H1 (cell line): Measurements from ENCODE around the gene MMP25. TPM values are rescaled to one million over a fixed set of nuclear protein-coding genes. Genes with fewer than 3 reads are reported as not detected.
A peak's percentile ranks its signal among the peaks of the same experiment; 100 is the strongest.

Experiments
- CTCF ChIA-PET: fragments of 300-600 bp; sonication (Branson Sonifier 250); formaldehyde crosslinking; loops from one replicate; lab custom pipeline; 2021; ENCODE audit not compliant: partially characterized antibody; lab: Charles Lee
- POLR2A ChIA-PET: fragments of 300-600 bp; sonication (Branson Sonifier 250); formaldehyde crosslinking; loops from one replicate; lab custom pipeline; 2021; ENCODE audit warnings: inconsistent platforms; ENCODE audit not compliant: partially characterized antibody; lab: Charles Lee
- DNase-seq, 2 experiments: peaks; one replicate each; pipeline versions ENCODE4 v3.0.0 to v3.0.0-alpha.2; 2010 to 2022; ENCODE audit warnings: low spot score in 2 of 2, low read depth in 1 of 2, mixed read lengths in 1 of 2
- FAIRE-seq: peaks from 2 replicates; lab custom pipeline; 2011; peaks lifted over from hg19 to GRCh38; lab: Jason Lieb, UNC
- H2AFZ ChIP-seq: 2 replicates; pipeline ENCODE4 v1.8.1; 2012; ENCODE audit warnings: low read length, inconsistent platforms
- H2AK5ac ChIP-seq: 2 replicates; pipeline ENCODE4 v1.6.1; 2013; ENCODE audit warnings: low read depth, low read length
- H2BK120ac ChIP-seq: replicated peaks from 2 replicates; pipeline ENCODE3; 2013; ENCODE audit warnings: low read depth, low read length, inconsistent platforms
- H2BK12ac ChIP-seq: 2 replicates; pipeline ENCODE4 v1.6.1; 2013; ENCODE audit warnings: low read depth, low read length
- H2BK15ac ChIP-seq: 2 replicates; pipeline ENCODE4 v1.6.1; 2013; ENCODE audit warnings: low read length
- H2BK20ac ChIP-seq: 2 replicates; pipeline ENCODE4 v1.6.1; 2013; ENCODE audit warnings: low read length
- H2BK5ac ChIP-seq: 2 replicates; pipeline ENCODE4 v1.6.1; 2013; ENCODE audit warnings: low read depth, low read length
- H3K14ac ChIP-seq: 2 replicates; pipeline ENCODE4 v1.6.1; 2013; ENCODE audit warnings: inconsistent platforms; ENCODE audit not compliant: insufficient read length
- H3K18ac ChIP-seq: 2 replicates; pipeline ENCODE4 v1.6.1; 2013; ENCODE audit warnings: low read length; ENCODE audit errors: extremely low read depth
- H3K23ac ChIP-seq: 2 replicates; pipeline ENCODE4 v1.6.1; 2013; ENCODE audit warnings: inconsistent platforms; ENCODE audit not compliant: insufficient read length
- H3K23me2 ChIP-seq: 2 replicates; pipeline ENCODE4 v1.6.1; 2013; ENCODE audit warnings: low read depth, low read length
- H3K27ac ChIP-seq: 2 replicates; pipeline ENCODE4 v1.6.1; 2011; ENCODE audit warnings: low read depth, low read length, inconsistent platforms
- H3K27me3 ChIP-seq, 4 experiments: replicated peaks in 1 of 4; 1 replicate in 1 of 4; 2 replicates in 3 of 4; pipeline versions ENCODE4 v1.6.1 to v1.8.1; 2011 to 2013; ENCODE audit warnings: low read length in 3 of 4, mild to moderate bottlenecking in 3 of 4, inconsistent platforms in 2 of 4, mixed read lengths in 2 of 4, moderate library complexity in 1 of 4; ENCODE audit not compliant: control insufficient read depth in 3 of 4, insufficient read depth in 3 of 4; ENCODE audit errors: extremely low read depth in 1 of 4
- H3K36me3 ChIP-seq, 4 experiments: 2 replicates each; pipeline versions ENCODE4 v1.6.1 to v1.8.1; 2011 to 2013; ENCODE audit warnings: mild to moderate bottlenecking in 4 of 4, low read length in 3 of 4, moderate library complexity in 2 of 4, control low read depth in 1 of 4, inconsistent platforms in 1 of 4; ENCODE audit not compliant: insufficient read depth in 4 of 4, control insufficient read depth in 2 of 4
- H3K4ac ChIP-seq: replicated peaks from 2 replicates; pipeline ENCODE3; 2013; ENCODE audit warnings: low read length, low read depth, mixed read lengths, inconsistent platforms; ENCODE audit not compliant: insufficient read length
- H3K4me1 ChIP-seq, 4 experiments: replicated peaks in 1 of 4; 1 replicate in 1 of 4; 2 replicates in 3 of 4; pipeline versions ENCODE4 v1.6.1 to v1.8.1; 2011 to 2013; ENCODE audit warnings: low read length in 3 of 4, inconsistent platforms in 2 of 4, mixed read lengths in 1 of 4; ENCODE audit not compliant: insufficient read depth in 4 of 4, control insufficient read depth in 3 of 4
- H3K4me2 ChIP-seq, 2 experiments: 2 replicates each; pipeline versions ENCODE4 v1.6.1 to v1.8.1; 2011 to 2013; ENCODE audit warnings: low read depth in 2 of 2, low read length in 2 of 2, control low read depth in 1 of 2, inconsistent platforms in 1 of 2, mild to moderate bottlenecking in 1 of 2; ENCODE audit not compliant: insufficient read depth in 1 of 2
- H3K4me3 ChIP-seq, 4 experiments: fragments of 200-600, 300-600 bp in 1 of 4; sonication (generic), shearing (Covaris generic), sonication (Bioruptor Twin) in 1 of 4; 2 replicates each; pipeline versions ENCODE4 v1.5.1 to v1.8.1; 2011 to 2016; ENCODE audit warnings: low read length in 4 of 4, low read depth in 3 of 4, control low read depth in 2 of 4, inconsistent platforms in 2 of 4, mild to moderate bottlenecking in 2 of 4, mixed read lengths in 1 of 4, moderate library complexity in 1 of 4; ENCODE audit not compliant: insufficient read depth in 2 of 4; ENCODE audit errors: extremely low read depth in 1 of 4
- H3K56ac ChIP-seq: replicated peaks from 2 replicates; pipeline ENCODE3; 2013; ENCODE audit warnings: low read depth, mild to moderate bottlenecking, mixed read lengths, low read length, inconsistent platforms; ENCODE audit not compliant: insufficient read length
- H3K79me1 ChIP-seq: 2 replicates; pipeline ENCODE4 v1.6.1; 2013; ENCODE audit warnings: low read depth, low read length, control low read depth
- H3K79me2 ChIP-seq, 2 experiments: 2 replicates each; pipeline versions ENCODE4 v1.6.1 to v1.8.1; 2012 to 2013; ENCODE audit warnings: low read length in 2 of 2, mild to moderate bottlenecking in 2 of 2, inconsistent platforms in 1 of 2; ENCODE audit not compliant: insufficient read depth in 2 of 2, control insufficient read depth in 1 of 2
- H3K9ac ChIP-seq, 4 experiments: replicated peaks in 1 of 4; 1 replicate in 1 of 4; 2 replicates in 3 of 4; pipeline versions ENCODE4 v1.6.1 to v1.8.1; 2011 to 2013; ENCODE audit warnings: low read depth in 3 of 4, low read length in 3 of 4, control low read depth in 2 of 4, mild to moderate bottlenecking in 2 of 4, moderate library complexity in 2 of 4, inconsistent platforms in 1 of 4; ENCODE audit errors: extremely low read depth in 1 of 4
- H3K9me3 ChIP-seq, 2 experiments: 2 replicates each; pipeline versions ENCODE4 v1.6.1 to v1.8.1; 2012 to 2013; ENCODE audit warnings: mild to moderate bottlenecking in 2 of 2, moderate library complexity in 2 of 2, control low read depth in 1 of 2, inconsistent platforms in 1 of 2, low read depth in 1 of 2, low read length in 1 of 2, mixed read lengths in 1 of 2; ENCODE audit not compliant: insufficient read depth in 2 of 2
- H4K20me1 ChIP-seq, 2 experiments: replicated peaks in 1 of 2; 2 replicates each; pipeline versions ENCODE3 to v1.8.1; 2011 to 2013; ENCODE audit warnings: inconsistent platforms in 2 of 2, low read length in 2 of 2, mild to moderate bottlenecking in 1 of 2; ENCODE audit not compliant: insufficient read depth in 2 of 2, control insufficient read depth in 1 of 2
- H4K5ac ChIP-seq: 2 replicates; pipeline ENCODE4 v1.6.1; 2013; ENCODE audit warnings: low read length, low read depth, mixed read lengths, inconsistent platforms; ENCODE audit not compliant: insufficient read length
- H4K8ac ChIP-seq: 2 replicates; pipeline ENCODE4 v1.8.0; 2013; ENCODE audit warnings: mild to moderate bottlenecking, moderate library complexity, low read length, inconsistent platforms; ENCODE audit not compliant: insufficient read depth; ENCODE audit errors: extremely low read depth
- H4K91ac ChIP-seq: replicated peaks from 2 replicates; pipeline ENCODE3; 2013; ENCODE audit warnings: low read length, mixed read lengths, inconsistent platforms; ENCODE audit not compliant: insufficient read length
- FOSL1 ChIP-seq: IDR thresholded peaks from 2 replicates; pipeline ENCODE4 v1.6.1; 2011; ENCODE audit warnings: mild to moderate bottlenecking, low read depth, low read length, moderate library complexity; ENCODE audit not compliant: insufficient read depth
- GABPA ChIP-seq: IDR thresholded peaks from 2 replicates; pipeline ENCODE4 v1.6.1; 2011; ENCODE audit warnings: mild to moderate bottlenecking, low read length, moderate library complexity, borderline replicate concordance; ENCODE audit not compliant: insufficient read depth
- PHF8 ChIP-seq: fragments of 200-600 bp; sonication (generic); conservative IDR thresholded peaks from 2 replicates; pipeline ENCODE4 v1.7.1; 2012; ENCODE audit warnings: low read depth, mild to moderate bottlenecking, inconsistent platforms, low read length, moderate library complexity
- POLR2AphosphoS5 ChIP-seq: IDR thresholded peaks from 2 replicates; pipeline ENCODE4 v1.6.1; 2011; ENCODE audit warnings: low read depth, low read length
- RAD21 ChIP-seq, 2 experiments: IDR thresholded peaks in 1 of 2; conservative IDR thresholded peaks in 1 of 2; 2 replicates each; pipeline ENCODE4 v1.6.1; 2011; ENCODE audit warnings: low read depth in 2 of 2, low read length in 2 of 2, improper control_type of control experiment in 1 of 2, inconsistent platforms in 1 of 2, mild to moderate bottlenecking in 1 of 2, moderate library complexity in 1 of 2
- SP4 ChIP-seq: IDR thresholded peaks from 2 replicates; pipeline ENCODE4 v1.6.1; 2012; ENCODE audit warnings: low read length, inconsistent platforms
- TBP ChIP-seq: IDR thresholded peaks from 2 replicates; pipeline ENCODE4 v1.6.1; 2011; ENCODE audit warnings: low read depth, low read length, improper control_type of control experiment
- TEAD4 ChIP-seq: IDR thresholded peaks from 2 replicates; pipeline ENCODE4 v1.6.1; 2012; ENCODE audit warnings: low read depth, low read length, inconsistent platforms, mixed read lengths
- YY1 ChIP-seq: IDR thresholded peaks from 2 replicates; pipeline ENCODE4 v1.6.1; 2011; ENCODE audit warnings: low read depth, mild to moderate bottlenecking, low read length
- WGBS, 2 experiments: shearing (Covaris generic) in 1 of 2; methylation state at CpG; one replicate each; pipeline versions ENCODE4 v1.1.6 to v1.1.7; 2013 to 2015; ENCODE audit warnings: low lambda C conversion rate in 2 of 2, mixed read lengths in 2 of 2, inconsistent platforms in 1 of 2, low coverage in 1 of 2, missing lambda C conversion rate in 1 of 2; ENCODE audit not compliant: insufficient replicate concordance in 2 of 2, insufficient coverage in 1 of 2, insufficient read length in 1 of 2; ENCODE audit errors: extremely low coverage in 1 of 2, missing lambda C conversion rate in 1 of 2; 5-methylcytosine and 5-hydroxymethylcytosine counted together
- polyA plus RNA-seq, 7 experiments: library from polyadenylated mRNA; depleted of rRNA in 3 of 7; stranded (reverse) in 5 of 7; unstranded in 2 of 7; fragments of >200 nt in 5 of 7; fragments of 200-250 nt in 2 of 7; gene quantifications; 1 replicate in 5 of 7; 2 replicates in 1 of 7; 4 replicates in 1 of 7; pipeline versions ENCODE4 v1.2.1 to v1.2.3, GENCODE V29; 2011 to 2013; ENCODE audit warnings: missing spikeins in 2 of 7, mixed read lengths in 2 of 7
- total RNA-seq: library from RNA; stranded (reverse); fragmentation: NEBNext Ultra II Directional; extraction: Animal tissue kit (Norgen Biotek cat#: 25700); gene quantifications from 2 replicates; pipeline ENCODE4 v1.2.1, GENCODE V29; 2021
- TF ChIP-seq, protein P1 (sequence below): IDR thresholded peaks from 2 replicates; pipeline ENCODE4 v1.6.1; 2012; ENCODE audit warnings: inconsistent platforms

Gene MMP25
- total and polyA plus RNA-seq, 2 of the 8 experiments (the other 6 are each of a cell fraction or from before 2014, with no cell fraction given): 7.7 to 26.7 TPM

GRCh38 chr16:3099732-3100499 lies 53.6 kb downstream of the MMP25 start:
- H3K23ac ChIP-seq: no peak overlapping the region
- FAIRE-seq (no peak), DNase-seq (peak; percentile 86 to 96)
- H2BK15ac ChIP-seq: peak overlapping the region; percentile 21; the same call in 1 of the 2 replicates
- peak overlapping the region; percentile 54 for H3K4ac ChIP-seq
- no peaks in the 10 kb centered on the region for H3K9me3 ChIP-seq
- no peak overlapping the region for H4K8ac ChIP-seq
- peak overlapping the region; percentile 99 for H2BK5ac ChIP-seq
- H4K20me1 ChIP-seq: peaks cover 0 to 4% of the 10 kb centered on the region in 2 experiments
- peak overlapping the region; percentile 82 to 94 for H3K4me2 ChIP-seq
- H3K79me2 ChIP-seq: peaks cover 11 to 37% of the 10 kb centered on the region in 2 experiments; a peak in 3 of 4 replicates
- H4K5ac ChIP-seq: peak overlapping the region; percentile 87
- peak overlapping the region; percentile 67 to 96 (median 88) for H3K4me3 ChIP-seq
- peak overlapping the region; percentile 40 to 88 (median 72) for H3K9ac ChIP-seq
- no peak overlapping the region for H2AK5ac ChIP-seq
- H3K36me3 ChIP-seq: peaks cover 0 to 9% (median 0%) of the 10 kb centered on the region in 4 experiments; a peak in 2 of 8 replicates
- 0 out of 2 replicates have a peak overlapping the region, but pooled peaks have one; percentile 37 for H2BK20ac ChIP-seq
- ChIA-PET POLR2A (interaction anchor here (0.7 to 15.4 kb wide), 35 partner anchors 10 to 184 kb away, joined by 3 to 169 read pairs (median 13); partner anchors contain the start of genes CLDN6, CLDN9, HCFC1R1 and IL32), CTCF (interaction anchor here (0.5 to 36.8 kb wide), 12 partner anchors 13 to 75 kb away, joined by 4 to 619 read pairs (median 11); partner anchors contain the start of genes ZNF205 and ZNF213)
- H3K56ac ChIP-seq: peak overlapping the region; percentile 47
- H2BK12ac ChIP-seq: peak overlapping the region; percentile 64
- H3K14ac ChIP-seq: peak overlapping the region; percentile 2
- H3K27me3 ChIP-seq: no peaks in the 10 kb centered on the region
- peaks cover 20% of the 10 kb centered on the region for H3K23me2 ChIP-seq
- peak overlapping the region; percentile 100 for H3K18ac ChIP-seq
- peaks cover 4% of the 10 kb centered on the region; the same call in 1 of the 2 replicates for H3K79me1 ChIP-seq
- peak overlapping the region; percentile 2 for H2BK120ac ChIP-seq
- H3K27ac ChIP-seq: peak overlapping the region; percentile 93
- H2AFZ ChIP-seq: no peak overlapping the region
- WGBS, 2 experiments: 1% methylated on average over 24 of the region's 39 CpGs; no CpG with 5 or more reads in 1 of the 2 experiments
- peak overlapping the region; percentile 32 for H4K91ac ChIP-seq
- peaks cover 14 to 30% (median 16%) of the 10 kb centered on the region in 4 experiments for H3K4me1 ChIP-seq
- 0 out of 2 replicates have a peak, but pooled peaks have one; percentile 51 for TF ChIP-seq SP4
- peak; percentile 93 for TF ChIP-seq POLR2AphosphoS5
- no peak for TF ChIP-seq GABPA
- TF ChIP-seq RAD21 (IDR thresholded peaks at IDR 0.05 in 1 of 2, conservative IDR thresholded peaks at IDR 0.05 in 1 of 2; ENCODE audit: low read depth in 2 of 2, low read length in 2 of 2): no peak
- TF ChIP-seq YY1: peak; percentile 85
- TF ChIP-seq TBP: peak; percentile 81
- peak; percentile 38; the same call in 1 of the 2 replicates for TF ChIP-seq TEAD4
- peak; percentile 47; the same call in 1 of the 2 replicates for TF ChIP-seq PHF8
- TF ChIP-seq, protein P1, sequence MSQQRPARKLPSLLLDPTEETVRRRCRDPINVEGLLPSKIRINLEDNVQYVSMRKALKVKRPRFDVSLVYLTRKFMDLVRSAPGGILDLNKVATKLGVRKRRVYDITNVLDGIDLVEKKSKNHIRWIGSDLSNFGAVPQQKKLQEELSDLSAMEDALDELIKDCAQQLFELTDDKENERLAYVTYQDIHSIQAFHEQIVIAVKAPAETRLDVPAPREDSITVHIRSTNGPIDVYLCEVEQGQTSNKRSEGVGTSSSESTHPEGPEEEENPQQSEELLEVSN: no peak; the same call in 1 of the 2 replicates
- TF ChIP-seq FOSL1: no peak
